HEK293 (cell line): ENCODE results near the gene LMOD1.
"Not testable (repeated sequence)": the region's sequence is repeated elsewhere in the genome, so short reads cannot be mapped to it uniquely, and the experiment has no call there.

ENCODE experiments used
- YY1 ChIP-seq: fragments of 450-650 bp; formaldehyde crosslinking; IDR thresholded peaks from 2 replicates; pipeline ENCODE4 v1.5.1; 2018; ENCODE audit warnings: missing biosample characterization, missing genetic modification characterization
- ZBTB1 ChIP-seq: fragments of 450-650 bp; formaldehyde crosslinking; IDR thresholded peaks from 2 replicates; pipeline ENCODE4 v1.5.1; 2016; ENCODE audit warnings: missing biosample characterization, missing genetic modification characterization
- ZFP37 ChIP-seq: fragments of 450-650 bp; formaldehyde crosslinking; IDR thresholded peaks from 2 replicates; pipeline ENCODE4 v1.5.1; 2016; ENCODE audit warnings: missing biosample characterization, missing genetic modification characterization
- ZNF112 ChIP-seq: fragments of 450-650 bp; formaldehyde crosslinking; IDR thresholded peaks from 2 replicates; pipeline ENCODE4 v1.5.0; 2017; ENCODE audit warnings: missing biosample characterization, missing genetic modification characterization
- ZNF239 ChIP-seq: fragments of 450-650 bp; formaldehyde crosslinking; IDR thresholded peaks from 2 replicates; pipeline ENCODE4 v1.5.1; 2016; ENCODE audit warnings: missing biosample characterization, missing genetic modification characterization
- ZNF366 ChIP-seq: fragments of 450-650 bp; formaldehyde crosslinking; conservative IDR thresholded peaks from 2 replicates; pipeline ENCODE4 v1.5.1; 2016; ENCODE audit warnings: missing biosample characterization, missing genetic modification characterization
- ZNF776 ChIP-seq: fragments of 450-650 bp; formaldehyde crosslinking; IDR thresholded peaks from 2 replicates; pipeline ENCODE4 v1.5.0; 2017; ENCODE audit warnings: missing biosample characterization, missing genetic modification characterization, borderline replicate concordance
- TF ChIP-seq, protein P1 (sequence below): fragments of 450-650 bp; formaldehyde crosslinking; optimal IDR thresholded peaks from 2 replicates; pipeline ENCODE3; 2016; ENCODE audit warnings: missing biosample characterization, mild to moderate bottlenecking, missing genetic modification characterization
- TF ChIP-seq, protein P2 (sequence below): IDR thresholded peaks from 2 replicates; pipeline ENCODE4 v1.6.1; 2011; ENCODE audit warnings: mild to moderate bottlenecking, low read depth, low read length, borderline replicate concordance
- TF ChIP-seq, protein P3 (sequence below): fragments of 450-650 bp; formaldehyde crosslinking; IDR thresholded peaks from 2 replicates; pipeline ENCODE4 v1.5.1; 2016; ENCODE audit warnings: missing biosample characterization, missing genetic modification characterization

DNA sequence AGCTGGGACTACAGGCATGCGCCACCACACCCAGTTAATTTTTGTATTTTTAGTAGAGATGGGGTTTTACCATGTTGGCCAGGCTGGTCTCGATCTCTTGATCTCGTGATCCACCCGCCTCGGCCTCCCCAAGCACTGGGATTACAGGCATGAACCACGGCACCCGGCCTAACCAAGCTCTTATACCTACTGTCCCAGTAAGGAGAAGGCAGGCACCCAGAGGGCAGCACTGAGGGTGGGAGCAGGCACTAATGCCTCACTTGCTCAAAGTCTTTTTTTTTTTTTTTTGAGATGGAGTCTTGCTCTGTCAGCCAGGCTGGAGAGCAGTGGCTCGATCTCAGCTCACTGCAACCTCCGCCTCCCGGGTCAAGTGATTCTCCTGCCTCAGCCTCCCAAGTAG lies 6.0 kb downstream of the LMOD1 start:
- TF ChIP-seq ZNF776 (tag by site-specific recombination); ZBTB1 (tag by site-specific recombination); ZNF239 (tag by site-specific recombination); YY1 (tag by site-specific recombination); ZFP37; ZNF112 (tag by site-specific recombination); ZNF366 (tag by site-specific recombination): not testable (repeated sequence)
- TF ChIP-seq, protein P1, sequence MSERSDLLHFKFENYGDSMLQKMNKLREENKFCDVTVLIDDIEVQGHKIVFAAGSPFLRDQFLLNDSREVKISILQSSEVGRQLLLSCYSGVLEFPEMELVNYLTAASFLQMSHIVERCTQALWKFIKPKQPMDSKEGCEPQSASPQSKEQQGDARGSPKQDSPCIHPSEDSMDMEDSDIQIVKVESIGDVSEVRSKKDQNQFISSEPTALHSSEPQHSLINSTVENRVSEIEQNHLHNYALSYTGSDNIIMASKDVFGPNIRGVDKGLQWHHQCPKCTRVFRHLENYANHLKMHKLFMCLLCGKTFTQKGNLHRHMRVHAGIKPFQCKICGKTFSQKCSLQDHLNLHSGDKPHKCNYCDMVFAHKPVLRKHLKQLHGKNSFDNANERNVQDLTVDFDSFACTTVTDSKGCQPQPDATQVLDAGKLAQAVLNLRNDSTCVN (tag by site-specific recombination) = not testable (repeated sequence)
- TF ChIP-seq, protein P2, sequence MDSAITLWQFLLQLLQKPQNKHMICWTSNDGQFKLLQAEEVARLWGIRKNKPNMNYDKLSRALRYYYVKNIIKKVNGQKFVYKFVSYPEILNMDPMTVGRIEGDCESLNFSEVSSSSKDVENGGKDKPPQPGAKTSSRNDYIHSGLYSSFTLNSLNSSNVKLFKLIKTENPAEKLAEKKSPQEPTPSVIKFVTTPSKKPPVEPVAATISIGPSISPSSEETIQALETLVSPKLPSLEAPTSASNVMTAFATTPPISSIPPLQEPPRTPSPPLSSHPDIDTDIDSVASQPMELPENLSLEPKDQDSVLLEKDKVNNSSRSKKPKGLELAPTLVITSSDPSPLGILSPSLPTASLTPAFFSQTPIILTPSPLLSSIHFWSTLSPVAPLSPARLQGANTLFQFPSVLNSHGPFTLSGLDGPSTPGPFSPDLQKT = not testable (repeated sequence)
- TF ChIP-seq, protein P3, sequence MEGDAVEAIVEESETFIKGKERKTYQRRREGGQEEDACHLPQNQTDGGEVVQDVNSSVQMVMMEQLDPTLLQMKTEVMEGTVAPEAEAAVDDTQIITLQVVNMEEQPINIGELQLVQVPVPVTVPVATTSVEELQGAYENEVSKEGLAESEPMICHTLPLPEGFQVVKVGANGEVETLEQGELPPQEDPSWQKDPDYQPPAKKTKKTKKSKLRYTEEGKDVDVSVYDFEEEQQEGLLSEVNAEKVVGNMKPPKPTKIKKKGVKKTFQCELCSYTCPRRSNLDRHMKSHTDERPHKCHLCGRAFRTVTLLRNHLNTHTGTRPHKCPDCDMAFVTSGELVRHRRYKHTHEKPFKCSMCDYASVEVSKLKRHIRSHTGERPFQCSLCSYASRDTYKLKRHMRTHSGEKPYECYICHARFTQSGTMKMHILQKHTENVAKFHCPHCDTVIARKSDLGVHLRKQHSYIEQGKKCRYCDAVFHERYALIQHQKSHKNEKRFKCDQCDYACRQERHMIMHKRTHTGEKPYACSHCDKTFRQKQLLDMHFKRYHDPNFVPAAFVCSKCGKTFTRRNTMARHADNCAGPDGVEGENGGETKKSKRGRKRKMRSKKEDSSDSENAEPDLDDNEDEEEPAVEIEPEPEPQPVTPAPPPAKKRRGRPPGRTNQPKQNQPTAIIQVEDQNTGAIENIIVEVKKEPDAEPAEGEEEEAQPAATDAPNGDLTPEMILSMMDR (tag by site-specific recombination) = not testable (repeated sequence)
